HG03108 (cell line): Measurements from ENCODE around the gene GRB2.
A peak's percentile ranks its signal among the peaks of the same experiment; 100 is the strongest.
"Not testable (repeated sequence)": the region's sequence is repeated elsewhere in the genome, so short reads cannot be mapped to it uniquely, and the experiment has no call there.

Experiments
- ATAC-seq: cut with Tn5 transposase; IDR thresholded peaks from one replicate; pipeline ENCODE4 v1.9.1; 2021; ENCODE audit warnings: moderate library complexity; ENCODE audit not compliant: unreplicated experiment

Gene GRB2

DNA sequence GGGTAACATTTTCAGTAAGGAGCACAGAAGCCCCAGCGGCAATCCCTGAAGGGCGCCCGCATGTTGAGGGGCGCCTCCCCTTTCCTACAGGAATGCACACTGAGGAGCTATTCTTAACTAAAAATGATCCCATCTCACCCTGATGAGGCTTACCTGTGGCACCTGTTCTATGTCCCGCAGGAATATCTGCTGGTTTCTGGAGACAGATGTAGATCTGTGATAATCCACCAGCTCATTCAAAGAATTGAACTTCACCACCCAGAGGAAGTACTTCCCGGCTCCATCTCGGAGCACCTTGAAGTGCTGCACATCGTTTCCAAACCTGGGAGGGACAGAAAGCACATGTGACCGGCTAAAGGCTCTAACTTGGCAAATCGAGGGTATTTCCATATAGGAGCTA is 84.0 kb downstream of the GRB2 start:
- no peak for ATAC-seq

- ATAC-seq, result peak; percentile 54
These were observed 85.4 kb downstream of the GRB2 start for GRCh38 chr17:75319904-75320691.

- ATAC-seq, result no peak
These were observed 86.8 kb downstream of the GRB2 start for GRCh38 chr17:75318615-75319222.

GRCh38 chr17:75318211-75318610 is 87.3 kb downstream of the GRB2 start:
- ATAC-seq, result no peak

GRCh38 chr17:75317671-75318070 is 87.8 kb downstream of the GRB2 start:
- ATAC-seq, result no peak

GRCh38 chr17:75316253-75316652 is 89.2 kb downstream of the GRB2 start:
- no peak for ATAC-seq

- ATAC-seq, result no peak
These were observed 89.8 kb downstream of the GRB2 start for GRCh38 chr17:75315541-75316243.

GRCh38 chr17:75313941-75314551 is 91.4 kb downstream of the GRB2 start:
- no peak for ATAC-seq

DNA sequence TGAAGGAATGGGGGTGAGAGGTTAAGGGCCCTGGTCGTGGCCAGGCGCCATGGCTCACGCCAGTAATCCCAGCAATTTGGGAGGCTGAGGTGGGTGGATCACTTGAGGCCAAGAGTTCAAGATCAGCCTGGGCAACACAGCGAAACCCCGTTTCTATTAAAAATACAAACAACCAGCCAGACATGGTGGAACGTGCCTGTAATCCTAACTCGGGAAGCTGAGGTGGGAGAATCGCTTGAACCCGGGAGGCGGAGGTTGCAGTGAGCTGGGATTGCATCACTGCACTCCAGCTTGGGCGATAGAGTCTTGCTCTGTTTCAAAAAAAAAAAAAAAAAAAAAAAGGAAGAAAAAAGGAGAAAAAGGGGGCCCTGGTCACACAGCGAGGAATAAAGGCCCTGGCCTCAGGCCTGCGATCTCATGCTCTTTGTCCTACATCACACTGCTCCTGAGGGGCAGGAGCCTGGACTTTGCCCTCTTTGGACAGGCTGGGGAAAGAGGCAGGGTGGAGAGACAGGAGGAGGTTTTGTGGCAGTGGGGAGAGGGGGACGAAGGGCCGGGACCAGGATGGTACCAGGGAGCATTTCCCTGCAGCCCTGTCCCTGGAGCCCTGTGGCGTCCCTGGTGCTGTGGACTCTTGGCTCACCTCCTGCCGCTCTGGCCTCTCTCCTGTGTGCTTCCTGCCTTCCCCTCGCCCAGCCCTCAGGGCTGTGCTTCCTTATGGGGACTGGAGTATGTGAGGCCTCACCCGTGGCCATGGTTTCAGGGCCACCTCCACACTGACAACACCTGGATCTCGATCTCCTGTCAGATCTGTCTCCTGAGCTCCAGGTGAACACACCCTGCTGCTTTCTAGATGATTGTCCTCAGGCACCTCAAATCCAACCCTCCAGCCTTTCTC is 96.5 kb downstream of the GRB2 start:
- ATAC-seq, result no peak

DNA sequence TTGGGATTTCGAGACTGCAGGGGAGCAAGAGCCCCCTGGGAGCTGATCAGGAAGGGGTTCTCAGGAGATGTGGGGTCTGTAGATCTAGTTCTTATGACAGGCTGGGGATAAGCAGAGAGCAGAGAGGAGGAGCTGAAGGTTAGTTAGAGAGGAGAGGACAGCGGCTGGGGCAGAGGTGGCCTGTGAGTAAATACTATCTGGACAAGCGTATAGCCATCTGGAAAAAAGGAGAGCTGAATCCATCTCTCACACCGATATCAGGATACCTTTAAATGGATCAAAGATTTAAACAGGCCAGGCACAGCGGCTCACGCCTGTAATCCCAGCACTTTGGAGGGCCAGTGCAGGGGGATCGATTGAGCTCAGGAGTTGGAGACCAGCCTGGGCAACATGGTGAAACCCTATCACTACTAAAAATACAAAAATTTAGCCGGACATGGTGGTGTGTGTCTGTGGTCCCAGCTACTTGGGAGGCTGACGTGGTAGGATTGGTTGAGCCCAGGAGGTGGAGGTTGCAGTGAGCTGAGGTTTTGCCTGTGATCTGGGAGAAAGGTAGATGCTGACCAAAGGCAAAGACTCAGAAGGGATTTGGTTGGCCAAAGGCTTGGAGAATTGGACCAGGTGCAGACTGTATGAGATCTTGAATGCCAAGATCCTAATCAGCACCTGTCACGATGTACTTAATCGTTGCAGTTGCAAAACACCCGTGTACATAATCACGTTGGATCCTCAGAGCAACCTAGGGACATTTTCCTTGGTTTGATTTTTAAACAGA is 97.3 kb downstream of the GRB2 start:
- ATAC-seq, result no peak

GRCh38 chr17:75301502-75302206 is 103.8 kb downstream of the GRB2 start:
- ATAC-seq, result no peak

GRCh38 chr17:75301049-75301448 is 104.4 kb downstream of the GRB2 start:
- no peak for ATAC-seq

- ATAC-seq, result no peak
These were observed 105.2 kb downstream of the GRB2 start for GRCh38 chr17:75300280-75300679.

DNA sequence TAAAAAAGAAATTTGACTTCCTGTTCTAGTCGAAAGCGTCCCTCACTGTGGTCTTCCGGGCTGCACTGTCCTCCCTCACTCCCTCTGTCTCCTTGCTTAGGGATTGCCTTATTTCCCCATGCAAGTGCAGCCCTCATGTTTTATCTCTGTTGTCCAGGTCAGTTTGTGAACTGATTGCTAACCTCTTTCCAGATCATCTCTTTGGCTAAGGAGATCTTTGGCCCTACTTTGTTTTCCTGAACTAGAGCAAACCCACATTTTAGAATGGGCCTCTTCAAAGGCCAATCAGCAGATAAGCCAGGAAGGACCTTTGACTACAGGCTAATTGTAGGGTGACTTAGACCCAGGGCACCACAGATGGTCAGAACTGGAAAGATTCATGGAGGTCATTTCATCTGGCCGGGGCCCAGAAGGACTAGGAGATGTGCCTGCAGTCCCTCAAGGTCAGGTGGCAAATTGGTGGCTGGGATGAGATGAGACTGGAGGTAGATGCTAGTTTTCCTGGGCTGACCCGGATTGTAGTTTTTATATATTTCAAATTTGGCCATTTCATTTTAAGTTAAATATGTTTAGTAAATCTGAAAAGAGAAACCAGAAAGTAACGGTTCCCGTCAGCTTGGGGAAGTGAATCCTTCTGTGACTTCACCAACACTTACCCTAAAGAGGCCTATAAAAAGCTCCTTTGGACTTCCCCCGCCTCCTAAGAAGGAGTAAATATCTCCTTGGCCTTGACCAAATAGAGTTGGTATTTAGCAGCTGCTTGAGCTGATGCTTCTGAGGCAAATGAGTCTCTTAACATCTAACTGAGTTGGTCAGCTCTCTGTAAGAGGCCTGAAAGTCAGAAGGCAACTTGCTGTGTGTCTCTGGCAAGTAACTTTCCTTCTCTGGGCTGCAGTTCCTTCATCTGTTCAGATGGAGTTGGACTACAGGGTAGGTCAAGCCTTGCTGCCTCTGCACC is 110.0 kb downstream of the GRB2 start:
- ATAC-seq, result peak; percentile 61

DNA sequence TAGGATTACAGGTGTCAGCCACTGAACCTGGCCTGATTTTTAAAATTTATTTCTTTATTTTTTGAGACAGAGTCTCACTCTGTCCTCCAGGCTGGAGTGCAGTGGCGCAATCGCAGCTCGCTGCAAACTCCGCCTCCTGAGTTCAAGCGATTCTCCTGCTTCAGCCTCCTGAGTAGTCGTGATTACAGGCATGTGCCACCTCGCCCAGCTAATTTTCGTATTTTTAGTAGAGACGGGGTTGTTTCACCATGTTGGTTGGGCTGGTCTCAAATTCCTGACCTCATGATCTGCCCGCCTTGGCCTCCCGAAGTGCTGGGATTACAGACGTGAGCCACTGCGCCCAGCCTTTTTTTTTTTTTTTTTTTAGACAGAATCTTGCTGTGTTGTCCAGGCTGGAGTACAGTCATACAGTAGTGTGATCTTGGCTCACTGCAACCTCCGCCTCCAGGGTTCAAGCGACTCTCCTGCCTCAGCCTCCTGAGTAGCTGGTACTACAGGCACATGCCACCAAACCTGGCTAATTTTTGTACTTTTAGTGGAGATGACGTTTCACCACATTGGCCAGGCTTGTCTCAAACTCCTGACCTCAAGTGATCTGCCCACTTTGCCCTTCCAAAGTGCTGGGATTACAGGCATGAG is 112.5 kb downstream of the GRB2 start:
- not testable (repeated sequence) for ATAC-seq

- peak; percentile 26 for ATAC-seq
These were observed 115.6 kb downstream of the GRB2 start for GRCh38 chr17:75289832-75290337.

DNA sequence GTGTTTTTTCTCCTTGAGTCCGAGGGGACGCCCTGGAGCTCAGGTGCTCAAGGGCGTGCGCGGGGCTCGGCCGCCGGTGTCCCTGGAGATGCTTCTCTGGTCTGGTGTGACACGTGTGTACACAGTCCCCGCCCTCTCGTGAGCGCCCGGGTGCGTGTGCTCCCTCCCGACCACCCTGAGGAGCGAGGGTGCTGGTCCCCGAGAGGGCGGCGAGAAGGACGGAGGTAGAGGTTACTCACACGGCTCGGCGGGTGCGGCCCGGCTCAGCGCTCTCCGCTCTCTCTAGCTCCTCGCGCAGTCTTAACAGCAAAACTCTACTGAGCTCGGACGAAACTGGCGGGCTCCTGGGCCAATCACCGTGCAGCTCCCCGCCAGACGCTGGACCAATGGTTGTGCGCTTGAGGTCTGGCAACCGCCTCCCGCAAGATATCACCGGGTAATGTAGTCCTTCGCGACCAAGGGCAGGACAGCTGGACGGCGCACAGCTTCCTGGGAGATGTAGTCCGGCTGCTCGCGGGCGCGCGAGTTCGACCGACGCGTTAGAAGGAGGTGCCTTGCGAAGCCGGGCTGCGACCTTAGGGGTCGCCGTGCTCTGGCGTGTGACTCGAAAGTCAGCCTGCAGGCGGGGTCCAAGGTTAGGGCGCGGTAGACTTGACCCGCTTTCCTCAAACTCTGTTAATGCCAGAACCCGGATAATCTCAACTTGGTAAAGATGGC is 116.2 kb downstream of the GRB2 start, which contains the start of gene SLC25A19:
Gene SLC25A19 (minus strand): TSS at position 319 of the 717 bp plus-strand sequence. CDS start 2,669 bp downstream, outside the sequence.
- peak; percentile 91 for ATAC-seq
